Endodermal cell (in vitro differentiated cells): Measurements from ENCODE around the gene CNFN. TPM values are rescaled to one million over a fixed set of nuclear protein-coding genes. Genes with fewer than 3 reads are reported as not detected.

Source experiments
- DNase-seq: peaks from one replicate; pipeline ENCODE4 v3.0.0-alpha.2; 2017
- H3K27ac ChIP-seq: 2 replicates; pipeline ENCODE4 v1.5.1; 2013; ENCODE audit warnings: mild to moderate bottlenecking, low read depth, low read length, moderate library complexity
- H3K27me3 ChIP-seq: 2 replicates; pipeline ENCODE4 v1.6.1; 2013; ENCODE audit warnings: mild to moderate bottlenecking, low read length, moderate library complexity; ENCODE audit not compliant: insufficient read depth, control insufficient read depth, poor library complexity, severe bottlenecking
- H3K36me3 ChIP-seq: 2 replicates; pipeline ENCODE4 v1.7.0; 2013; ENCODE audit warnings: mild to moderate bottlenecking, low read length, moderate library complexity; ENCODE audit not compliant: control insufficient read depth, insufficient read depth
- H3K4me1 ChIP-seq: one replicate; pipeline ENCODE4 v1.7.0; 2013; ENCODE audit warnings: low read length; ENCODE audit not compliant: control insufficient read depth, insufficient read depth
- H3K4me3 ChIP-seq: 2 replicates; pipeline ENCODE4 v1.5.1; 2013; ENCODE audit warnings: mild to moderate bottlenecking, low read length, moderate library complexity
- H3K9ac ChIP-seq: 2 replicates; pipeline ENCODE4 v1.6.1; 2013; ENCODE audit warnings: mild to moderate bottlenecking, low read length, moderate library complexity; ENCODE audit not compliant: poor library complexity, severe bottlenecking; ENCODE audit errors: extremely low read depth
- H3K9me3 ChIP-seq: 2 replicates; pipeline ENCODE4 v1.6.1; 2013; ENCODE audit warnings: mild to moderate bottlenecking, low read length, moderate library complexity; ENCODE audit not compliant: control insufficient read depth
- H3K27ac Mint-ChIP-seq: 2 replicates; pipeline ENCODE4 v1.8.0; 2020; ENCODE audit warnings: mixed read lengths
- H3K27me3 Mint-ChIP-seq: 2 replicates; pipeline ENCODE4 v1.8.0; 2021; ENCODE audit warnings: mild to moderate bottlenecking, mixed read lengths; ENCODE audit not compliant: insufficient read depth
- H3K36me3 Mint-ChIP-seq: 2 replicates; pipeline ENCODE4 v1.8.0; 2020; ENCODE audit warnings: low read depth, mixed read lengths
- H3K4me1 Mint-ChIP-seq: 2 replicates; pipeline ENCODE4 v1.8.0; 2020; ENCODE audit warnings: mixed read lengths
- H3K4me3 Mint-ChIP-seq: 2 replicates; pipeline ENCODE4 v1.8.0; 2020; ENCODE audit warnings: mild to moderate bottlenecking, moderate library complexity, mixed read lengths
- H3K9me3 Mint-ChIP-seq: 2 replicates; pipeline ENCODE4 v1.8.0; 2020; ENCODE audit warnings: mild to moderate bottlenecking, mixed read lengths
- CTCF ChIP-seq: fragments of 200-600 bp; sonication (generic); conservative IDR thresholded peaks from 2 replicates; pipeline ENCODE4 v1.5.0; 2021; ENCODE audit warnings: antibody characterized with exemption, mild to moderate bottlenecking
- WGBS, 2 experiments: methylation state at CpG; one replicate each; pipeline versions ENCODE4 v1.1.5 to v1.1.7; 2013; ENCODE audit warnings: missing lambda C conversion rate in 2 of 2, mixed read lengths in 1 of 2; ENCODE audit not compliant: insufficient coverage in 1 of 2, insufficient read length in 1 of 2; 5-methylcytosine and 5-hydroxymethylcytosine counted together
- total RNA-seq, 2 donors: library from RNA; stranded (reverse); fragmentation: NEBNext Ultra II Directional in 1 of 2; extraction: Animal tissue kit (Norgen Biotek cat#: 25700) in 1 of 2; gene quantifications; 2 replicates in 1 of 2; 3 replicates in 1 of 2; pipeline ENCODE4 v1.2.1, GENCODE V29; 2021

The CNFN gene
- total RNA-seq, 2 donors from 2014 or later: 5.0 to 6.6 TPM

- no peak overlapping the region for H3K4me3 Mint-ChIP-seq
- H3K36me3 Mint-ChIP-seq: peaks cover 3% of the 10 kb centered on the region
- peaks cover 3% of the 10 kb centered on the region for H3K4me1 Mint-ChIP-seq
- H3K27ac ChIP-seq: no peak overlapping the region
- no peaks in the 10 kb centered on the region for H3K9me3 ChIP-seq
- no peak overlapping the region for H3K9ac ChIP-seq
- WGBS, 2 experiments: 52 to 65% methylated on average over 3 to 8 of the region's 10 CpGs
- no peak overlapping the region for H3K27ac Mint-ChIP-seq
- peaks cover 26% of the 10 kb centered on the region for H3K27me3 ChIP-seq
- H3K4me1 ChIP-seq: no peaks in the 10 kb centered on the region
- H3K27me3 Mint-ChIP-seq: peaks cover 91% of the 10 kb centered on the region
- no peaks in the 10 kb centered on the region for H3K36me3 ChIP-seq
- H3K9me3 Mint-ChIP-seq: peaks cover 7% of the 10 kb centered on the region
- DNase-seq: peak; percentile 81
- H3K4me3 ChIP-seq: no peak overlapping the region
- peak; percentile 90 for TF ChIP-seq CTCF
Measured at GRCh38 chr19:42420055-42420544, 30.0 kb upstream of the CNFN start.

- peaks cover 3% of the 10 kb centered on the region for H3K36me3 Mint-ChIP-seq
- Histone ChIP-seq H3K4me3 (no peak overlapping the region), H3K4me1 (no peaks in the 10 kb centered on the region), H3K27me3 (peaks cover 23% of the 10 kb centered on the region), H3K9ac (no peak overlapping the region), H3K27ac (no peak overlapping the region), H3K9me3 (no peaks in the 10 kb centered on the region), H3K36me3 (no peaks in the 10 kb centered on the region)
- no peak overlapping the region for H3K4me3 Mint-ChIP-seq
- TF ChIP-seq CTCF: no peak
- 87% methylated on average over 6 of the region's 6 CpGs; no CpG with 5 or more reads in 1 of the 2 experiments for WGBS, 2 experiments
- H3K27me3 Mint-ChIP-seq: peaks cover 91% of the 10 kb centered on the region
- peaks cover 5% of the 10 kb centered on the region for H3K9me3 Mint-ChIP-seq
- DNase-seq: peak; percentile 37
- H3K27ac Mint-ChIP-seq: no peak overlapping the region
- peaks cover 3% of the 10 kb centered on the region for H3K4me1 Mint-ChIP-seq
Measured at GRCh38 chr19:42419309-42419708, 29.2 kb upstream of the CNFN start.

- H3K27me3 Mint-ChIP-seq: peaks cover 68% of the 10 kb centered on the region
- Histone ChIP-seq H3K4me3 (no peak overlapping the region), H3K9ac (no peak overlapping the region), H3K4me1 (no peaks in the 10 kb centered on the region), H3K9me3 (no peaks in the 10 kb centered on the region), H3K27me3 (no peaks in the 10 kb centered on the region), H3K36me3 (no peaks in the 10 kb centered on the region), H3K27ac (no peak overlapping the region)
- H3K36me3 Mint-ChIP-seq: peaks cover 12% of the 10 kb centered on the region
- H3K27ac Mint-ChIP-seq: no peak overlapping the region
- no peak for DNase-seq
- no peak for TF ChIP-seq CTCF
- WGBS, 2 experiments: 76 to 86% methylated on average over 2 to 4 of the region's 4 CpGs
- H3K4me1 Mint-ChIP-seq: no peaks in the 10 kb centered on the region
- no peak overlapping the region for H3K4me3 Mint-ChIP-seq
- no peaks in the 10 kb centered on the region for H3K9me3 Mint-ChIP-seq
Measured at GRCh38 chr19:42412661-42413076, 22.6 kb upstream of the CNFN start.
